Stomach (tissue), 9 donors: Measurements from ENCODE around the gene GDF2. TPM values are rescaled to one million over a fixed set of nuclear protein-coding genes. Genes with fewer than 3 reads are reported as not detected.

Experiments
- DNase-seq, 2 donors: peaks; one replicate each; pipeline versions ENCODE4 v3.0.0 to v3.0.0-alpha.2; 2013 to 2019
- H3K27ac ChIP-seq, 5 donors: fragments of 200-600 bp in 4 of 5; sonication (generic) in 4 of 5; one replicate each; pipeline ENCODE4 v1.5.1; 2013 to 2019; ENCODE audit warnings: mild to moderate bottlenecking in 1 of 5, moderate library complexity in 1 of 5
- H3K27me3 ChIP-seq, 3 donors: fragments of 200-600 bp; sonication (generic); one replicate each; pipeline ENCODE4 v1.5.1; 2017 to 2019; ENCODE audit warnings: mixed run types in 1 of 3
- H3K36me3 ChIP-seq, 4 donors: fragments of 200-600 bp; sonication (generic); 1 replicate in 3 of 4; 2 replicates in 1 of 4; pipeline ENCODE4 v1.5.1; 2016 to 2019
- H3K4me1 ChIP-seq, 4 donors: fragments of 200-600 bp; sonication (generic); one replicate each; pipeline ENCODE4 v1.5.1; 2016 to 2019
- H3K4me3 ChIP-seq, 4 donors: fragments of 200-600 bp; sonication (generic) in 3 of 4; one replicate each; pipeline ENCODE4 v1.5.1; 2016 to 2019; ENCODE audit warnings: mild to moderate bottlenecking in 1 of 4
- H3K9me3 ChIP-seq, 4 donors: fragments of 200-600 bp; sonication (generic); one replicate each; pipeline ENCODE4 v1.5.1; 2016 to 2019
- EP300 ChIP-seq: sonication (generic); formaldehyde crosslinking; IDR thresholded peaks from one replicate; pipeline ENCODE4 v1.6.1; 2017; ENCODE audit warnings: antibody characterized with exemption
- POLR2A ChIP-seq, 4 donors: fragments of 450-650 bp; IDR thresholded peaks; one replicate each; pipeline ENCODE4 v1.6.1; 2016; ENCODE audit warnings: antibody characterized with exemption in 4 of 4, control low read depth in 2 of 4, mild to moderate bottlenecking in 1 of 4, moderate library complexity in 1 of 4
- POLR2AphosphoS5 ChIP-seq, 3 donors: sonication (generic); formaldehyde crosslinking; IDR thresholded peaks; one replicate each; pipeline ENCODE4 v1.6.1; 2016; ENCODE audit warnings: antibody characterized with exemption in 3 of 3
- WGBS, 5 donors: extraction: QIAGEN DNeasy Blood & Tissue Kit in 3 of 5; methylation state at CpG; one replicate each; pipeline versions ENCODE4 v1.1.5 to v1.1.7; 2013 to 2018; 5-methylcytosine and 5-hydroxymethylcytosine counted together
- intact Hi-C: fragments of 100-400 bp; cut with DNase I; formaldehyde crosslinking; loops from one replicate; pipeline ENCODE4 v1.15.1; 2023; ENCODE audit warnings: low total_unique reads
- polyA plus RNA-seq, 3 donors: library from polyadenylated mRNA; stranded (reverse); fragments of 200-250 nt; gene quantifications; one replicate each; pipeline ENCODE4 v1.2.3, GENCODE V29; 2013
- total RNA-seq, 5 donors: library from RNA; depleted of rRNA; stranded (reverse); fragments of >200 nt; gene quantifications; one replicate each; pipeline versions ENCODE4 v1.1.0 to v1.2.3, GENCODE V29; 2014 to 2016
- TF ChIP-seq, protein P1 (sequence below), 7 experiments: fragments of 450-650 bp in 4 of 7; fragments of 200-600 bp in 3 of 7; sonication (generic) in 3 of 7; IDR thresholded peaks; one replicate each; pipeline ENCODE4 v1.5.1; 2016 to 2019; ENCODE audit warnings: antibody characterized with exemption in 7 of 7, control low read depth in 2 of 7, mild to moderate bottlenecking in 1 of 7
- donor health status: healthy with polysubstance abuse.
- donor health status: Bipolar disorder and iron deficiency.
- donor health status: healthy.

The GDF2 gene
- total and polyA plus RNA-seq, 8 donors: not detected

DNA sequence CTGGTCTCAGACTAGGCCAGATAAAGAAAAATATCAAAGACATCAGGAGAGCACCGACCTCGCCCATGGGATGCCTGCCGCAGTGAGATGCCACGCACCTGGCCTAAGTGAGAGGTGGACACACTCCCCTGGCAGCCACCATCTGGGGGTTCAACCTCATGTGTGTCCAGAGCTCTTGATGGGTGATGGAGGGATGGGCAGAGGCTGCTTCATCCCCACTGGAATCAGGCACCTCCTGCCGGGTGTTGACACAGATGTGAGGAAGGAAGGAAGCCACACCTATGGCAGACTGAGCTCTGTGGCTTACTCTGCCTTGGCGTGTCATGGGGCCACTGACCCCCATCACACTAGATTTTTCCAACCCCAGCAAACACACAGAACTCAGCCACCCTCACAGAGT, 50.5 kb downstream of the GDF2 start:
- peak in 1 of 2 donors; percentile 14 for DNase-seq
- WGBS, 5 donors: 74 to 92% (median 83%) methylated on average over 6 of the region's 6 CpGs
- no peak for TF ChIP-seq POLR2AphosphoS5 (IDR thresholded peaks at IDR 0.05)
- TF ChIP-seq, protein P1, sequence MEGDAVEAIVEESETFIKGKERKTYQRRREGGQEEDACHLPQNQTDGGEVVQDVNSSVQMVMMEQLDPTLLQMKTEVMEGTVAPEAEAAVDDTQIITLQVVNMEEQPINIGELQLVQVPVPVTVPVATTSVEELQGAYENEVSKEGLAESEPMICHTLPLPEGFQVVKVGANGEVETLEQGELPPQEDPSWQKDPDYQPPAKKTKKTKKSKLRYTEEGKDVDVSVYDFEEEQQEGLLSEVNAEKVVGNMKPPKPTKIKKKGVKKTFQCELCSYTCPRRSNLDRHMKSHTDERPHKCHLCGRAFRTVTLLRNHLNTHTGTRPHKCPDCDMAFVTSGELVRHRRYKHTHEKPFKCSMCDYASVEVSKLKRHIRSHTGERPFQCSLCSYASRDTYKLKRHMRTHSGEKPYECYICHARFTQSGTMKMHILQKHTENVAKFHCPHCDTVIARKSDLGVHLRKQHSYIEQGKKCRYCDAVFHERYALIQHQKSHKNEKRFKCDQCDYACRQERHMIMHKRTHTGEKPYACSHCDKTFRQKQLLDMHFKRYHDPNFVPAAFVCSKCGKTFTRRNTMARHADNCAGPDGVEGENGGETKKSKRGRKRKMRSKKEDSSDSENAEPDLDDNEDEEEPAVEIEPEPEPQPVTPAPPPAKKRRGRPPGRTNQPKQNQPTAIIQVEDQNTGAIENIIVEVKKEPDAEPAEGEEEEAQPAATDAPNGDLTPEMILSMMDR (IDR thresholded peaks at IDR 0.05): no peak
- no peak for TF ChIP-seq EP300
- TF ChIP-seq POLR2A (IDR thresholded peaks at IDR 0.05): no peak
- H3K4me3 ChIP-seq: no peak overlapping the region
- H3K27ac ChIP-seq: no peak overlapping the region
- intact Hi-C loops: no loop called here
- H3K36me3 ChIP-seq: no peaks in the 10 kb centered on the region
- no peaks in the 10 kb centered on the region for H3K9me3 ChIP-seq
- peaks cover 0 to 16% (median 0%) of the 10 kb centered on the region in 3 donors for H3K27me3 ChIP-seq
- H3K4me1 ChIP-seq: peaks cover 0 to 22% (median 9%) of the 10 kb centered on the region in 4 donors

DNA sequence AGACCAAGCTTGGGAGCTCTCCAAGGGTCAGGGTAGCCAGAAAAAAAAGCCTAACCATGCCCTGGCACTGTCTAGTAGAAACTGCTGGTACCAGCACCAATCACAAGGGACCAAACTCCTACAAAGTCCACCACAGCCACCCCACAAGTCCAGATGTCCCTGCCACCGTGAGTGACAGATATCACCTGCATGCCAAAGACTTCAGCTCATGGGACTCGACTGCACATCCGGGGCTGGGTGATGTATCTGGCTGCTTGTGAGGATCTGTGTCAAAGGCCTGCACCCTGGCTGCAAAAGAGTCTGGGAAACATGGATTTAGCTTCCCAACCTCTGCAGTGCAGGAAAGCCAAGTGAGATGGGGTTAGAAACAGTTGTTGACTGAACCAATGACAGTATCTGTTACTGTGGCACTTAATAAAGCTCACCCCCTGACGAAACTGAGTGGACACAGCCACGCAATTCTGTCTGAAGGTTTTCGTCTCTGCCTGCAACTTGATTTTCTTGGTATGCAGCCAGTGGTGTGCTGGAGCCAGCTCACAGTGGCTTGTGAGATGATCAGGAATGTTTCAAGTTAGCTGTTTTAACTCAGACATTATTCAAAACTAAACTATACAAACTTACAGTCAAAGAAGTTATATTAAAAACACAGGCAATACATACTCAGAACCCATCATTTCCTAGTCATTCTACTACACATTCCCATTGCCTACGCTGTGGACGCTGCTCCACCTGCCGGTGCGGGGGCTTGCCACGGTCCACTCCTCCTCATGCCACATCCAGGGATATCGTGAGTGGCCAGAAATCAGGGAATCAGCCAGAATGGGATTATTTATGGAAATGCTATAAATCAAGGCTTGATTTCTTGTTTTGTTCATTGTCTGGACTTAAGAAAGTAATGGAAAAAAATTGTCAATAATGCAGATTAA, 52.6 kb downstream of the GDF2 start:
- H3K4me1 ChIP-seq: peaks cover 0 to 23% (median 10%) of the 10 kb centered on the region in 4 donors
- intact Hi-C loops: no loop called here
- H3K27ac ChIP-seq: no peak overlapping the region
- H3K36me3 ChIP-seq: no peaks in the 10 kb centered on the region
- no peaks in the 10 kb centered on the region for H3K9me3 ChIP-seq
- TF ChIP-seq POLR2AphosphoS5 (IDR thresholded peaks at IDR 0.05): no peak
- TF ChIP-seq EP300: no peak
- TF ChIP-seq, protein P1 (IDR thresholded peaks at IDR 0.05): no peak
- no peak for TF ChIP-seq POLR2A (IDR thresholded peaks at IDR 0.05)
- DNase-seq: peak; percentile 14 to 58
- 61 to 84% (median 77%) methylated on average over 12 of the region's 12 CpGs for WGBS, 5 donors
- no peak overlapping the region for H3K4me3 ChIP-seq
- H3K27me3 ChIP-seq: peaks cover 0 to 23% (median 0%) of the 10 kb centered on the region in 3 donors

DNA sequence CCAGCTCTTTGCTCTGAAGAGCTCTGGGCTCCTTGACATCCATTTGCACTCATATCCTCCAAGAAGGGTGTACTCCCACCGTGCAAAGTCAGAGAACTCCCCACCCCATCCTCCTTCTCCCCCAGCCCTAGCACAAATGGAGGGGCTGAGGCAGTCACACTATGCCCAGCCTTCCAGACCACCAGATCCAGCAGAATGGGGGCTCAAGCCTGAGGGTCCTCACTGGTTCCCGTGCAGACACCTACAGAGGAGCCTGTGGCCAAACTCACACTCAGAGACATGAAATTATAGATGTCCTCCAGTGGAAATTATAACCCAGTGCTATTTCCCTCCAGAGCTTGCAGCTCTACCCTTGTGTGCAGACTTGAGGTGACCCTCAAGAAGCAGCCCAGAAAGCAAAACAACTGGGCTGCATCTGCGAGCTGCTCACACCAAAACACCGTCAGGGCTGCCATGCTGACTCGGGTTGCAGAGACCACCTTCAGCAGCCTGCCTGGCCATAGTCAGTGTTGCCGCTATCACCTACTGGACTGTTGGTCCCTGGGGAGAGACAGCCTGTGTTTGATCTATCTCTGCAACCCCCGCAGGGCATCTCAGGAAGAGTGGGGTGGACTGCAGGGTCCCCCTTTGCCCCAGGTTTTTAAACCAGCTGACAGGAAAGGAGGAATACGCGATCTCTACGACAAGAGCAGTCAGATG, 54.4 kb downstream of the GDF2 start:
- H3K27ac ChIP-seq: no peak overlapping the region
- no peaks in the 10 kb centered on the region for H3K36me3 ChIP-seq
- WGBS, 5 donors: 79 to 88% (median 81%) methylated on average over 10 of the region's 10 CpGs
- H3K9me3 ChIP-seq: no peaks in the 10 kb centered on the region
- H3K4me3 ChIP-seq: no peak overlapping the region
- DNase-seq: peak in 1 of 2 donors; percentile 19
- TF ChIP-seq EP300: no peak
- TF ChIP-seq, protein P1 (IDR thresholded peaks at IDR 0.05): no peak
- no peak for TF ChIP-seq POLR2A (IDR thresholded peaks at IDR 0.05)
- TF ChIP-seq POLR2AphosphoS5 (IDR thresholded peaks at IDR 0.05): no peak
- H3K27me3 ChIP-seq: peaks cover 0 to 23% (median 0%) of the 10 kb centered on the region in 3 donors
- intact Hi-C loops: no loop called here
- H3K4me1 ChIP-seq: peaks cover 16 to 38% (median 26%) of the 10 kb centered on the region in 4 donors

Other genes with a start within 250 kb of the GDF2 start
- 1 to 10 TPM in 1 of 5 donors, not detected in 4; 2.6 TPM for gene GDF10, start 22.3 kb upstream of the GDF2 start, total RNA-seq
- gene GDF10, start 22.3 kb upstream of the GDF2 start, polyA plus RNA-seq: under 1 TPM in 2 of 3 donors, not detected in 1; 0.31 to 0.90 TPM
- gene RBP3, start 25.9 kb downstream of the GDF2 start, total RNA-seq: not detected
- gene RBP3, start 25.9 kb downstream of the GDF2 start, polyA plus RNA-seq: not detected
- gene ZNF488, start 61.8 kb downstream of the GDF2 start, total RNA-seq: 10 to 100 TPM in 1 of 5 donors, 1 to 10 TPM in 1, under 1 TPM in 2, not detected in 1; 0.43 to 15.1 (median 1.4) TPM
- under 1 TPM in 2 of 3 donors, not detected in 1; 0.50 to 0.68 TPM for gene ZNF488, start 61.8 kb downstream of the GDF2 start, polyA plus RNA-seq
- 1 to 10 TPM in 1 of 5 donors, not detected in 4; 4.8 TPM for gene ANXA8, start 161.7 kb downstream of the GDF2 start, total RNA-seq
- gene ANXA8, start 161.7 kb downstream of the GDF2 start, polyA plus RNA-seq: 10 to 100 TPM in 1 of 3 donors, under 1 TPM in 2; 0.37 to 77.4 (median 0.61) TPM
- not detected for gene FAM25G, start 169.2 kb downstream of the GDF2 start, total RNA-seq
- not detected for gene FAM25G, start 169.2 kb downstream of the GDF2 start, polyA plus RNA-seq
- gene AGAP9, start 201.2 kb downstream of the GDF2 start, total RNA-seq: 10 to 100 TPM in 4 of 5 donors, 1 to 10 TPM in 1; 1.4 to 40.3 (median 10.6) TPM
- 10 to 100 TPM in 1 of 3 donors, 1 to 10 TPM in 2; 3.1 to 10.8 (median 3.4) TPM for gene AGAP9, start 201.2 kb downstream of the GDF2 start, polyA plus RNA-seq